BE2C (cell line): ENCODE data around the gene ACSS3.
"Not testable (repeated sequence)": the region's sequence is repeated elsewhere in the genome, so short reads cannot be mapped to it uniquely, and the experiment has no call there.

ENCODE experiments used
- DNase-seq: peaks from one replicate; pipeline ENCODE4 v3.0.0-alpha.2; 2020
- H3K27me3 ChIP-seq: fragments of 250-450 bp; sonication (Bioruptor Pico); 2 replicates; pipeline ENCODE4 v1.5.1; 2020; ENCODE audit warnings: mild to moderate bottlenecking
- H3K36me3 ChIP-seq: fragments of 250-450 bp; sonication (Bioruptor Pico); 2 replicates; pipeline ENCODE4 v1.5.1; 2020; ENCODE audit warnings: mild to moderate bottlenecking
- H3K4me1 ChIP-seq: fragments of 250-450 bp; sonication (Bioruptor Pico); 2 replicates; pipeline ENCODE4 v1.5.1; 2020
- H3K4me3 ChIP-seq: 2 replicates; pipeline ENCODE4 v1.5.1; 2011; ENCODE audit warnings: low read depth, low read length
- H3K9me3 ChIP-seq: fragments of 250-450 bp; sonication (Bioruptor Pico); 2 replicates; pipeline ENCODE4 v1.5.1; 2020
- TF ChIP-seq, protein P1 (sequence below): IDR thresholded peaks from 2 replicates; pipeline ENCODE4 v1.5.1; 2012; ENCODE audit warnings: mild to moderate bottlenecking, low read depth, low read length

The ACSS3 gene

DNA sequence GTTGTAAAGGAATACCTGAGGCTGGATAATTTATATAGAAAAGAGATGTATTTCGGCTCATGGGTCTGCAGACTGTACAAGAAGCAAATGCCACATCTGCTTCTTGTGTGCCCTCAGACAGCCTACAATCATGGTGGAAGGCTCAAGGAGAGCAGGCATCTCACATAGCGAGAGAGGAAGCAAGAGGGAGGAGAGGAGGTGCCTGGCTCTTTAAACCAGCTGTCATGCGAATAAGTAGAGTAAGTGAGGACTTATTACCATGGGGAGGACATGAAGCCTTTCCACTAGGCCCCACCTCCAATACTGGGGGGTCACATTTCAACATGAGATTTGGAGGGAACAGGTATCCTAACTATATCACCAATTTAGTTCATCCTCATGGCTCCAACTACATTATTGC lies 118.7 kb downstream of the ACSS3 start:
- Histone ChIP-seq H3K27me3 (peaks cover 6% of the 10 kb centered on the region), H3K36me3 (no peaks in the 10 kb centered on the region), H3K4me1 (no peaks in the 10 kb centered on the region), H3K4me3 (no peak overlapping the region), H3K9me3 (no peaks in the 10 kb centered on the region)
- no peak for DNase-seq
- TF ChIP-seq, protein P1, sequence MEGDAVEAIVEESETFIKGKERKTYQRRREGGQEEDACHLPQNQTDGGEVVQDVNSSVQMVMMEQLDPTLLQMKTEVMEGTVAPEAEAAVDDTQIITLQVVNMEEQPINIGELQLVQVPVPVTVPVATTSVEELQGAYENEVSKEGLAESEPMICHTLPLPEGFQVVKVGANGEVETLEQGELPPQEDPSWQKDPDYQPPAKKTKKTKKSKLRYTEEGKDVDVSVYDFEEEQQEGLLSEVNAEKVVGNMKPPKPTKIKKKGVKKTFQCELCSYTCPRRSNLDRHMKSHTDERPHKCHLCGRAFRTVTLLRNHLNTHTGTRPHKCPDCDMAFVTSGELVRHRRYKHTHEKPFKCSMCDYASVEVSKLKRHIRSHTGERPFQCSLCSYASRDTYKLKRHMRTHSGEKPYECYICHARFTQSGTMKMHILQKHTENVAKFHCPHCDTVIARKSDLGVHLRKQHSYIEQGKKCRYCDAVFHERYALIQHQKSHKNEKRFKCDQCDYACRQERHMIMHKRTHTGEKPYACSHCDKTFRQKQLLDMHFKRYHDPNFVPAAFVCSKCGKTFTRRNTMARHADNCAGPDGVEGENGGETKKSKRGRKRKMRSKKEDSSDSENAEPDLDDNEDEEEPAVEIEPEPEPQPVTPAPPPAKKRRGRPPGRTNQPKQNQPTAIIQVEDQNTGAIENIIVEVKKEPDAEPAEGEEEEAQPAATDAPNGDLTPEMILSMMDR = no peak

DNA sequence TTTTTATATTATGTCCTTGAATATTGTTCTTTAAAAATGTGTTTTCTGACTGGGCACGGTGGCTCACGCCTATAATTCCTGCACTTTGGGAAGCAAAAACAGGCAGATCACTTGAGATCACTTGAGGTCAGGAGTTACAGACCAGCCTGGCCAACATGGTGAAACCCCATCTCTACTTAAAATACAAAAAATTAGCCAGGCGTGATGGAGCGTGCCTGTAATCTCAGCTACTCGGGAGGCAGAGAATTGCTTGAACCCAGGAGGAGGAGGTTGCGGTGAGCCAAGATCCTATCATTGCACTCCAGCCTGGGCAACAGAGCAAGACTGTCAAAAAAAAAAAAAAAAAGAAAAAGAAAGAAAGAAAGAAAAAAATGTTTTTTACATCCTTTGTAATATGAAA lies 122.7 kb downstream of the ACSS3 start:
- not testable (repeated sequence) for H3K4me3 ChIP-seq, H3K27me3 ChIP-seq, H3K4me1 ChIP-seq, H3K36me3 ChIP-seq, DNase-seq, H3K9me3 ChIP-seq

DNA sequence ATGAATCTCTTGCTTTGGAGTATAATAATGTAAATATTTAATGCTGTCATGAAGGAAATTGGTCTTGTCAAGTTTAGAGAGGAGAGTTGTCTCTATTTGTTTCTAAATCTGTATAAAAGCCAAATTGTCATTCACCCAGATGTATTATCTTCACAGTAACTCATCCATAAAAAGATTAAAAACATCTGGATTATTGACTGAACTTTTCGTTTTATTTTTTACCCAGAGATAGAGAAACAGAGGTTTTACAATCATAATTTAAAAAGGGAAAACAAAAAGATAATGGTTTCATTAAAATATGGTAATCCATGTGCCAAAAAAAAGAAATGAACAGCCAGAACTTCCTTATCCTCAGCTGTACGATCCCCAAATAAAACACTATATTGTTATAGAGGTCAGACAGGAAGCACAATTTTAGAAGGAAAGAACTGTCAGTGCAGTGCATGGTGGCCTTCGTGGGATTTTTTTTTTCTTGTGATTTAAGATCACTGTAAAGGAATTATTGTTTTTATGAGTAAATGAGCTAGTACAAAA lies 125.9 kb downstream of the ACSS3 start:
- Histone ChIP-seq H3K4me3 (no peak overlapping the region), H3K27me3 (peaks cover 4% of the 10 kb centered on the region), H3K36me3 (no peaks in the 10 kb centered on the region), H3K4me1 (no peaks in the 10 kb centered on the region), H3K9me3 (no peaks in the 10 kb centered on the region)
- DNase-seq = no peak
- TF ChIP-seq, protein P1 = no peak

DNA sequence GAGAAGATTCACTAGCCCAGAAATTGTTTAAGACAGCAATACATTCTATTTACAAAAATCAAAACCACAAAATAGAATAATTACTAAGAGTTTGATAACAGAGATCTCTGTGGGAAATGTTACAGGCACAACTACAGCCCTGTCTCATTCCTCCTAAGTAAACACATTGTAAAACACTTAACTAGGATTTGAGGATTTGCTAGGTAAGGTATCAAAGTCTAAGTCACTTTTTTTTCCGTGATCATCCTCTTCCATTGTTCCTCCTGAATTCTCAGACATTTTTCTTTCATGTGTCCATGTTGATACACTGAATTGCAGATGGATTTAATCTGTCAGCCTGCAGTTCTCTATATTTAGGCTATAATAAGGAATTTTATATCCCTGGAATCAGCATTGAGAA lies 127.5 kb downstream of the ACSS3 start:
- no peak overlapping the region for H3K4me3 ChIP-seq
- no peaks in the 10 kb centered on the region for H3K4me1 ChIP-seq
- DNase-seq = no peak
- TF ChIP-seq, protein P1 = no peak
- H3K9me3 ChIP-seq = no peaks in the 10 kb centered on the region
- H3K36me3 ChIP-seq = no peaks in the 10 kb centered on the region
- H3K27me3 ChIP-seq = peaks cover 4% of the 10 kb centered on the region; the same call in 1 of the 2 replicates

DNA sequence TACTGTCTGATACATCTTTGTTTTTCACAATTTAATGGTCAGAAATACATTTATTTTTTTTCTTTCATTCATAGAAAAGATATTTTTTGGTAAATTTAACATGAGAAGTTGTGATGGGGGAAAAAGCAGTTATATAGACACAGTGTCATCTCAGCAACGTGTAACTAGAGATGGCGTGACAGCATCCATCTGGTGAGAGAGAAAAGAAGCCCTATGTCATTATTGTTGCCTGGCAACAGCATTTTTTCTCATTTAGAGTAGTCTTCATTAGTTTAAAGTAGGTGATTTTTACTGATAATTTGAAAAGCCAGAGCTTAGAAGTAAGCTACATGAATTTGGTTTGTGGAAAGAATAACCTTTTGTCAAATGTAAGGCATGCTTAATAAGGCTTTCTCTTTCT lies 128.6 kb downstream of the ACSS3 start:
- Histone ChIP-seq H3K9me3 (no peaks in the 10 kb centered on the region), H3K4me1 (no peaks in the 10 kb centered on the region), H3K27me3 (peaks cover 3% of the 10 kb centered on the region; the same call in 1 of the 2 replicates), H3K36me3 (no peaks in the 10 kb centered on the region), H3K4me3 (no peak overlapping the region)
- no peak for DNase-seq
- TF ChIP-seq, protein P1 = no peak

DNA sequence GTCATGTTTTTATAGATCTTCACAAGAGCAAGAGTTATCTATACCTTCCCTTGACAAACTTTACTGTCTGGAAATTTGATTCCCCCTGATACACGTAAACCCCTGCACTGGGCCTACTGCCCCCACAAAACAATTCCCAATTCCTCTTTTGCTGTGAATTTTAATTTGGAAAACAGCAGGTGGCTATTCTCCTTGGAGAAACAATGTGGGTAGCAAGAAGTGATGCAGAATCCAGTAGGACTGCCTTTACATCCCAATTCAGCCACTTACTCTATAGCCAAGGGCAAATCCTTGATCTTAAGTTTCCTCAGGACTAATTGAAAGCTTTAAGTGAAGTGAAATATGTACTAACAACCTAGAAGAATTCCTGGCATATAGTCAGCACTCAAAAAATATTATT lies 129.3 kb downstream of the ACSS3 start:
- Histone ChIP-seq H3K27me3 (no peaks in the 10 kb centered on the region; the same call in 1 of the 2 replicates), H3K9me3 (no peaks in the 10 kb centered on the region), H3K36me3 (no peaks in the 10 kb centered on the region), H3K4me3 (no peak overlapping the region), H3K4me1 (no peaks in the 10 kb centered on the region)
- DNase-seq = no peak
- TF ChIP-seq, protein P1 = no peak

DNA sequence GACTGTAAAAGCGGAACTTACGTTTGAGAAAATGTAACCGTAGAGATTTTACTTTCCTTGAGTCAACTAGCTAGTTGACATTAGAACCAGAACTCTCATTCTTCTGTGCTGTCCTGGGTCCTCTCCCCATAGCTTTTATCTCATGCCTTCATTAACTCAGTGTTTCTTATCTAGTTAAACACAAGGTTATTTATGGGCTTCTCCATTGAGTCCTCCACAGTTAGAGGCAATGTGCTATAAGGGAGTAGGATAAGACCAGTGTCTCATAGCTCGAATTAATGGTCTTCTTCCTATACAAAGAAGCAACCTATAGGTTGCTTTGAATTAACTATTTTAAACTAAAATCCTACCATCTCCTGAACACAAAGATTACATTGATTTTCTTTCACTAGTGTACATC lies 129.8 kb downstream of the ACSS3 start:
- H3K27me3 ChIP-seq = no peaks in the 10 kb centered on the region; the same call in 1 of the 2 replicates
- H3K36me3 ChIP-seq = no peaks in the 10 kb centered on the region
- TF ChIP-seq, protein P1 = no peak
- no peaks in the 10 kb centered on the region for H3K9me3 ChIP-seq
- H3K4me3 ChIP-seq = no peak overlapping the region
- no peaks in the 10 kb centered on the region for H3K4me1 ChIP-seq
- DNase-seq = no peak
